Adipocyte (in vitro differentiated cells): ENCODE data around the gene RPS6KA2.

Experiments used
- DNase-seq: peaks from one replicate; pipeline ENCODE4 v3.0.0-alpha.2; 2015; ENCODE audit warnings: low read depth
- H3K27me3 ChIP-seq: replicated peaks from 2 replicates; pipeline ENCODE4 v1.7.0; 2013; ENCODE audit warnings: mild to moderate bottlenecking, low read length, moderate library complexity; ENCODE audit not compliant: control insufficient read depth, insufficient read depth
- H3K36me3 ChIP-seq: 2 replicates; pipeline ENCODE4 v1.7.0; 2013; ENCODE audit warnings: low read length, mild to moderate bottlenecking, moderate library complexity; ENCODE audit not compliant: control insufficient read depth, insufficient read depth, severe bottlenecking
- H3K4me1 ChIP-seq: 2 replicates; pipeline ENCODE4 v1.7.0; 2013; ENCODE audit warnings: mild to moderate bottlenecking, low read length, moderate library complexity; ENCODE audit not compliant: control insufficient read depth, insufficient read depth
- H3K4me3 ChIP-seq: 2 replicates; pipeline ENCODE4 v1.7.0; 2013; ENCODE audit warnings: mild to moderate bottlenecking, low read length, moderate library complexity
- H3K9ac ChIP-seq: 2 replicates; pipeline ENCODE4 v1.7.0; 2013; ENCODE audit warnings: mild to moderate bottlenecking, low read length, moderate library complexity
- H3K9me3 ChIP-seq: 2 replicates; pipeline ENCODE4 v1.7.0; 2013; ENCODE audit warnings: mild to moderate bottlenecking, low read length, moderate library complexity; ENCODE audit not compliant: control insufficient read depth

RPS6KA2 gene

DNA sequence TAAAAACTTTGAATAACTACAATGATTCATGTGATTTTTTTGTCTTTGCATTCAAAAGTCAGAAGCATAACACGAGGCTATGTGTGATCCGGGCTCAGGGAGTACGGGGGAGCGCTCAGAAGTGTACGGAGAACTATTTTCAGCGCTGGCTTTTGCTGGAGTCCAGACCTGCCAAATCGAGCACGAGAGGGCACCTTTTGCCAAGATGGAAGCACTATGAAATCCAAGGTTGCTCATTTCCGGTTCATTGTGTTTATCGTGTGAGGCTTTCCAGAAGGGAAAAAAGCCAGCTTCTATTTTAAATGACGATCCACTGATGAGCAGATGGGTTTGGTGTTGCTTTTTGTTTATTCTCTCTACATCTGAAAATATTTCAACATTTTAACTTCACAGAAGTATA, 51.8 kb downstream of the RPS6KA2 start:
- Histone ChIP-seq H3K27me3 (no peaks in the 10 kb centered on the region), H3K9ac (no peak overlapping the region), H3K4me1 (peaks cover 7% of the 10 kb centered on the region), H3K9me3 (no peaks in the 10 kb centered on the region), H3K36me3 (peaks cover 7% of the 10 kb centered on the region), H3K4me3 (no peak overlapping the region)
- DNase-seq = no peak

DNA sequence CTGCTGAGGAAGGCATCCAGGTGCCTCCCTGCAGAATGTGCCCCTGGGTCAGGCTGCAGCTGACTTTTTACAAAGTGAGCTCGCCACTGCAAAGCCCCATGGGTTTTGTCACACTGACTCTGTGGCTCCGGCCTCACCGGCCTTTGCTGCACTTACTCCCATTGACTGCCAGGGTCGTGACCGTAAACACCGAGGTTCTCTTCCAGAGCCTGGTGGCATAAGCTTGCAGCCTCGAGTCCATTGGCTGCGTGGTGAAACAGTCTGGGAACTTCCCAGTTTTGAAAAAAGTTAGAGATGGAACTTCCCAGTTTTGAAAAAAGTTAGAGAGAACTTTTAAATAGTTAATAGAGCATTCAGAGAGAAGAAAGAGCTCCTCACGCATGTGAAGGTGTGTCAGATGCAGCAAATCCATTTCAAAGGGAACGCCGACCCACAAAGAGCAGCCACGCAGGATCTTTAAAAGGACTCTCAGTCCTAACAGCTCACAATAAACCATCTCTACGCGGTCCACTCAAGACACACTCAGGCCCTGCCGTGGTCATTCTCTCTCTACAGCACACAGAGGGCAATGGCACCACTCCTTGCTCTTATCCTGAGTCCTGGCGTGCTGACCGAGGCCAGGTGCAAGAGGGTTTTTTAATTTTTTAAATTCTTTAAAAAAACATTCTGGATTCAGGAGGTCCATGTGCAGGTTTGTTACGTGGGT, 53.4 kb downstream of the RPS6KA2 start:
- Histone ChIP-seq H3K4me1 (peaks cover 4% of the 10 kb centered on the region), H3K9me3 (no peaks in the 10 kb centered on the region), H3K27me3 (no peaks in the 10 kb centered on the region), H3K36me3 (peaks cover 7% of the 10 kb centered on the region), H3K9ac (no peak overlapping the region), H3K4me3 (no peak overlapping the region)
- DNase-seq = no peak

DNA sequence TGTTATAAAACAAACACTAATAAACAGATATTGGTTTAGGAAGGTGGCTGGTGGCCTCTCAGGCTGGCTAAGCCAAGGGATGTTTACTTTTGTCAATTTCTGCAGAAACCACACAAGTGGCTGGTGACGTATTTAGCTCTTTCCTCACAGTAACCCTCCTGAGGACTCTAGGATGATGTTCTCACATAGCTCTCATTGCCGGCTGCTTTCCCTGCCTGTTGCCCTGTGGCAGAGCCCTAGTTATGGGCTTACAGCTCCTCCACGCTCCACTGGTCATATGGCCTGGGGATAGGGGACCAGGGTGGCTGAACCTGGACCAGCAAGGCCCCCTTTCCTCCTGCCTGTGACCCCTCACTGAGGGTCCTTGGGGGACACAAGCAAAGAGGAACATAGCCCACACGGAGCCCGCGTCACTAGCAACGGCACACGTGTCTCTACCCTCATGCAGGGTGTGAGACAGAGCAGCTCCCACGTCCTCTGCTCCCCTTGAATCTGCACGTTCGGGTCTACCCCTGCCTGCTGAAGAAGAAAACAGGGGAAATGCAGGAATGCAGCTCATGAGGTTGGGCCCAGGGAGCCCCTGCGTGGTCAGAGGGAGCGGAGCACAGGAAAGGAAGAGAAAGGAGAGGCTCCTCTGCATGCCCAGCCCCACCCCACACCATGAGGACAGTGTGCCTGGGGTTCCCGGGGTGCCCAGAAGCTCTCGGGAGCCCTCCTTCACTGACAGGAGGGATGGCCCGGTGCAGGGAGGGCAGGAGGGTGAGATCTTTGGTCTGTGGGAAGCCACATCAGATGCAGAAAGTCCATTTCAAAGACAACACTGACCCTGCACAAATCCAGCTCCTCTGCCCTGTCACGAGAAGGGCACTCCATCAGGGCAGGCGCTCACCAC, 54.4 kb downstream of the RPS6KA2 start:
- H3K4me1 ChIP-seq = peaks cover 7% of the 10 kb centered on the region
- no peak overlapping the region for H3K4me3 ChIP-seq
- H3K9ac ChIP-seq = no peak overlapping the region
- DNase-seq = no peak
- no peaks in the 10 kb centered on the region for H3K27me3 ChIP-seq
- H3K9me3 ChIP-seq = no peaks in the 10 kb centered on the region
- H3K36me3 ChIP-seq = peaks cover 3% of the 10 kb centered on the region

GRCh38 chr6:166570929-166571713, 55.9 kb downstream of the RPS6KA2 start:
- no peak for DNase-seq
- no peak overlapping the region for H3K9ac ChIP-seq
- no peaks in the 10 kb centered on the region for H3K36me3 ChIP-seq
- H3K27me3 ChIP-seq = no peaks in the 10 kb centered on the region
- H3K9me3 ChIP-seq = no peaks in the 10 kb centered on the region
- H3K4me3 ChIP-seq = no peak overlapping the region
- peaks cover 20% of the 10 kb centered on the region for H3K4me1 ChIP-seq

DNA sequence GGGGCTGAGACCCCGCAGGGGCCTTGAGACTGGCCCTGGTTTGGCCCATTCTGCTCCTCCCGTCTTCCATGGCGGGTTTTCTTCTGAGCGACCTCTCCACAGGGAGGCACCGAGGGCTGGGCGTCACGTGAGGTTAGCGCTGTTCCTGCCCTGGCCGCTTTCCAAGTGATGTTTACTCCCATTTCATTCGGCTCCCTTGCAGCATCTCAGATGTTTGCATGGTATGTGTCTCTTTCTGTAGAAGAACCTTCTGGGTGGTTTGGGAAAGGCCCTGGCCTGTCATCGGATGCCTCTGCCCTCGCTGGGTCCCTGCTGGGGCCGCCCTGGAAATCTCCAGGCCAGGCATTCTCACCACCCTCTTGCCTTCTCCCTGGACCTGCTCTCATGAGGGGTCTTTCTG, 57.8 kb downstream of the RPS6KA2 start:
- H3K4me3 ChIP-seq = no peak overlapping the region
- no peak overlapping the region for H3K9ac ChIP-seq
- no peak for DNase-seq
- H3K36me3 ChIP-seq = no peaks in the 10 kb centered on the region
- H3K27me3 ChIP-seq = no peaks in the 10 kb centered on the region
- H3K4me1 ChIP-seq = peaks cover 25% of the 10 kb centered on the region
- H3K9me3 ChIP-seq = no peaks in the 10 kb centered on the region

DNA sequence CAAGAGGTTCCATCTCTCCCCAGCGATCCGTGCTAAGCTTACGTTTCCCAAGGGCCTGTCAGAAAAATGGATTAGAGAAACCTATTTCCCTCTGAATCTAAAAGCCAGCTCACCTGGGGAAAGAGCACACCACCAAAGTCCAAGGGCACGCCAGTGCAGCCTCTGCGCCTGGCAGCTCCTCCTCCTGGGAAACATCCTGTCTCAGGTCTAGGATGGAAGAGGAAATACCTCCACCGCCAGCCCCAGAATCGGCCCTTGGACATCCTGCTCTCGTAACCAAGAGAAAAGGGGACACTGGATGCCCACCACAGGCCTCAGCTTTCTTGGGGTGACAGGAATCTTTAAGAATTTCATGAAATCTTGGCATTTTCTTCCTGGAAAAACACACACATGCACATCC, 59.2 kb downstream of the RPS6KA2 start:
- DNase-seq = no peak
- Histone ChIP-seq H3K9me3 (no peaks in the 10 kb centered on the region), H3K36me3 (peaks cover 8% of the 10 kb centered on the region), H3K4me3 (no peak overlapping the region), H3K4me1 (peaks cover 25% of the 10 kb centered on the region), H3K9ac (no peak overlapping the region), H3K27me3 (no peaks in the 10 kb centered on the region)

DNA sequence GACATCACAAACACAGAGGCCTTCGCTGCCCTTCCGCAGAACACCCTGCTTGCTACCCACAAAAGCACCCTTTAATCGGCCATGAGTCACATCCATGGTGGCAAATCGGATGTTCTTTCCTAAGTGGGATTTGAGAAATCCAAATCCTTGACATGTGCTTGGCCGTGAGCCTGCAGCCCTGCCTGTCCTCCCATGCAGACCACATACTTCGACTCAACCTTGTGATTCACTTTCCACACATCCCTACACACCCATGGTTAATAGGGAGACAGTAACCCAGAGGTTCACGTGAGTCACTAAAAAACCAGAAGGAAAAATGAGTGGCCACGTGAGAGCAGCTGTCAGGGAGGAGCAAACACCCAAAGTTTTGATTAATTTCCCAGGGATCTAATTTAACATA, 59.9 kb downstream of the RPS6KA2 start:
- H3K4me3 ChIP-seq = no peak overlapping the region
- H3K27me3 ChIP-seq = no peaks in the 10 kb centered on the region
- H3K36me3 ChIP-seq = peaks cover 11% of the 10 kb centered on the region
- no peak overlapping the region for H3K9ac ChIP-seq
- H3K9me3 ChIP-seq = no peaks in the 10 kb centered on the region
- peak; percentile 78 for DNase-seq
- H3K4me1 ChIP-seq = peaks cover 23% of the 10 kb centered on the region

DNA sequence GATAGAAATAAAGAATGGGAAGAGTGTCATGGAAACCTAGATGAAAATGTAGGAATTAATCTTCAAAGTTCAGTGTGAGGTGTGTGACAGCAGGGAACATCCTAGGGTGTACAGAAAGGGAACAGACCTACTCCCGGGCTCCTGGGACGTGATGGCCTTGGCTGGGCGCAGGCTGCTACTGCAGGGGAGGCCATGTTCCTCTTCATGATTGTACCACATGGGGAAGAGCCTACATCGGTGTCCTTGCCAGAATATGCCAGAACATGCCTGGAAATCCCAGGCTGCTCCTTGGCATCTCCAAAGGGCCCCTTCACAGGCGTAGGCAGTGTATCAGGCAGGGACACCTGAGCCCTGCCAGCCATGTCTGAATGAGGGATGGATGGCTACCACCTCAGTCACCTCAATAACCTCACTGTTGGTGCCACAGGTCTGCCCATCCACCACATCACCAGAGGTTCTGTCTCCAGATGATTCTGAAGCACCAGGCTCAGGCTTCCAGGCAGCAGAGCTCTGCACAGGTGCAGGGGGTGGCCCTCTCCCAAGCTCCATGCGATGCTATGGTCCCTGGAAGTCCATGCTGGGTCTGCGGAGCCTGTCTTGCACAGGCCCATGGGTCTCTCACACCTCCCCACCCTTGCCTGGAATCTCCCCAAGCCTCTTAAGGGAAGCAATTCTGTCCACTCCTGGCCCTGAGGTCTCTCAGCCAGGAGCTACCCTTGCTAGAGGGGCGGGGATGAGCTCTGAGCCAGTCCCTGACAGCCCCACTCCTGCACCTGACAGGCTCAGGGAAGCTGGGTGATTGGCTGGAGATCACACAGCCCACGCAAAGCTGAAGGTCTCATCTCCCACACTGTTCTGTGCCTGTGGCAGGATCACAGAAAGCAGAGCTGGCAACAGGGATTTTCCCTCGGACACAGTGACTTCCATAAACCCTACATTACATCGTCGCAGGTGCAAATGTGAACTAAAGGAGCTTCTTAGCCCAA, 60.7 kb downstream of the RPS6KA2 start:
- no peak for DNase-seq
- Histone ChIP-seq H3K4me1 (peaks cover 30% of the 10 kb centered on the region), H3K4me3 (no peak overlapping the region), H3K9me3 (no peaks in the 10 kb centered on the region), H3K36me3 (peaks cover 11% of the 10 kb centered on the region), H3K27me3 (no peaks in the 10 kb centered on the region), H3K9ac (no peak overlapping the region)

GRCh38 chr6:166565084-166565967, 61.7 kb downstream of the RPS6KA2 start:
- Histone ChIP-seq H3K4me1 (peaks cover 34% of the 10 kb centered on the region), H3K36me3 (peaks cover 11% of the 10 kb centered on the region), H3K4me3 (no peak overlapping the region), H3K9me3 (no peaks in the 10 kb centered on the region), H3K27me3 (no peaks in the 10 kb centered on the region), H3K9ac (no peak overlapping the region)
- DNase-seq = no peak

DNA sequence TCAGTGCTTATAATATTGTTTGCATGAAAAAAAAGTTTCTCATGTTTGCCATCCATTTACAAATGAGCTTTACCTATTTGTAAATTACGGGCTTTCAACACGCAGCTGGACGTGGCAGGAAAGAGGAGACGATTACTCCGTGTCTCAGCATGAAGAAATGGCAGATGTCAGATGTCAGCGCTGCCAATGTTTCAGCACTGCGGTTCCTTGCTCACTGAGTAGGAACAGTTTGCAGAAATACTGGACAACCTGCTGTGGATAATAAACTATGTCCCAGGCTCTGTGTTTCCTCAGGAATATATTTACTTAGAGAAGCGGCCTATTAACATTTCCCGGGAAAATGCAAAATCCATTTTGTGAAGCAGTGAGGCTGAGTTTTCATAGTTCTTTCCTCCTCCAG, 63.2 kb downstream of the RPS6KA2 start:
- peaks cover 7% of the 10 kb centered on the region for H3K9me3 ChIP-seq
- DNase-seq = no peak

More for the DNA sequence above, 63.2 kb downstream of the RPS6KA2 start:
- Histone ChIP-seq H3K27me3 (no peaks in the 10 kb centered on the region), H3K4me1 (peaks cover 34% of the 10 kb centered on the region), H3K9ac (no peak overlapping the region), H3K36me3 (peaks cover 11% of the 10 kb centered on the region), H3K4me3 (no peak overlapping the region)
